Gastroesophageal sphincter (tissue), 3 donors: ENCODE measurements around the gene TMEM91.

Experiments used
- CTCF ChIP-seq, 4 experiments: fragments of 200-600 bp in 2 of 4; fragments of 450-650 bp in 2 of 4; sonication (generic) in 1 of 4; IDR thresholded peaks; one replicate each; pipeline ENCODE4 v1.5.1; 2017 to 2019; ENCODE audit warnings: antibody characterized with exemption in 4 of 4, mild to moderate bottlenecking in 2 of 4, moderate library complexity in 2 of 4
- POLR2A ChIP-seq, 2 donors: fragments of 450-650 bp; IDR thresholded peaks; one replicate each; pipeline ENCODE4 v1.6.1; 2017; ENCODE audit warnings: antibody characterized with exemption in 2 of 2, mild to moderate bottlenecking in 2 of 2, moderate library complexity in 1 of 2

GRCh38 chr19:41426116-41426841, 49.9 kb downstream of the TMEM91 start:
- no peak for TF ChIP-seq CTCF (IDR thresholded peaks at IDR 0.05)
- TF ChIP-seq POLR2A (IDR thresholded peaks at IDR 0.05): no peak
